Fibroblast of pulmonary artery (primary cell): Measurements from ENCODE around the gene HOXA11.

Source experiments
- DNase-seq: peaks from one replicate; pipeline ENCODE4 v3.0.0-alpha.2; 2010; ENCODE audit warnings: low read depth
- H3K4me3 ChIP-seq: replicated peaks from 2 replicates; pipeline ENCODE4 v1.5.1; 2011; ENCODE audit warnings: low read depth, mild to moderate bottlenecking, control low read depth, low read length, moderate library complexity
- CTCF ChIP-seq: IDR thresholded peaks from 2 replicates; pipeline ENCODE4 v1.5.1; 2011; ENCODE audit warnings: mild to moderate bottlenecking, control low read depth, low read length, inconsistent platforms; ENCODE audit errors: missing control alignments

The HOXA11 gene

GRCh38 chr7:27137640-27138315 is 47.3 kb downstream of the HOXA11 start:
- H3K4me3 ChIP-seq = no peak overlapping the region
- no peak for DNase-seq
- TF ChIP-seq CTCF = no peak

GRCh38 chr7:27134392-27134791 is 50.6 kb downstream of the HOXA11 start:
- DNase-seq = peak; percentile 64
- no peak for TF ChIP-seq CTCF
- H3K4me3 ChIP-seq = no peak overlapping the region

- no peak overlapping the region for H3K4me3 ChIP-seq
- TF ChIP-seq CTCF = no peak
- DNase-seq = no peak
Observed at GRCh38 chr7:27133409-27134231, 51.4 kb downstream of the HOXA11 start.

- no peak overlapping the region for H3K4me3 ChIP-seq
- no peak for TF ChIP-seq CTCF
- DNase-seq = no peak
Observed at GRCh38 chr7:27132978-27133377, 52.1 kb downstream of the HOXA11 start.

- DNase-seq = no peak
- no peak for TF ChIP-seq CTCF
- no peak overlapping the region for H3K4me3 ChIP-seq
Observed at GRCh38 chr7:27132214-27132613, 52.8 kb downstream of the HOXA11 start.

GRCh38 chr7:27131390-27131819 is 53.6 kb downstream of the HOXA11 start:
- TF ChIP-seq CTCF = no peak
- no peak overlapping the region for H3K4me3 ChIP-seq
- DNase-seq = no peak
